Neural progenitor cell (in vitro differentiated cells): ENCODE data around the gene VSX1. TPM values are rescaled to one million over a fixed set of nuclear protein-coding genes. Genes with fewer than 3 reads are reported as not detected.

Experiments
- DNase-seq: peaks from one replicate; pipeline ENCODE4 v3.0.0-alpha.2; 2016; ENCODE audit warnings: low spot score
- H2AFZ ChIP-seq: fragments of 200-600 bp; sonication (generic); replicated peaks from 2 replicates; pipeline ENCODE4 v1.6.1; 2016; ENCODE audit warnings: antibody characterized with exemption
- H3F3A ChIP-seq: fragments of 200-600 bp; sonication (generic); 2 replicates; pipeline ENCODE4 v1.6.1; 2016; ENCODE audit warnings: antibody characterized with exemption, low read depth
- H3K27ac ChIP-seq: fragments of 200-600 bp; sonication (generic); 2 replicates; pipeline ENCODE4 v1.5.1; 2016; ENCODE audit warnings: mild to moderate bottlenecking
- H3K27me3 ChIP-seq: fragments of 200-600 bp; sonication (generic); 2 replicates; pipeline ENCODE4 v1.6.1; 2016; ENCODE audit warnings: mild to moderate bottlenecking, moderate library complexity
- H3K36me3 ChIP-seq: fragments of 200-600 bp; sonication (generic); 2 replicates; pipeline ENCODE4 v1.5.1; 2016
- H3K4me1 ChIP-seq: fragments of 200-600 bp; sonication (generic); 2 replicates; pipeline ENCODE4 v1.6.1; 2016; ENCODE audit warnings: mixed run types
- H3K4me2 ChIP-seq: fragments of 200-600 bp; sonication (generic); 2 replicates; pipeline ENCODE4 v1.6.1; 2016
- H3K4me3 ChIP-seq: fragments of 200-600 bp; sonication (generic); 2 replicates; pipeline ENCODE4 v1.5.1; 2016
- H3K79me2 ChIP-seq: fragments of 200-600 bp; sonication (generic); 2 replicates; pipeline ENCODE4 v1.6.1; 2016; ENCODE audit warnings: low read depth
- H3K9ac ChIP-seq: fragments of 200-600 bp; sonication (generic); 2 replicates; pipeline ENCODE4 v1.6.1; 2016
- H3K9me3 ChIP-seq: fragments of 200-600 bp; sonication (generic); 2 replicates; pipeline ENCODE4 v1.5.1; 2016; ENCODE audit warnings: low read depth
- H4K20me1 ChIP-seq: fragments of 200-600 bp; sonication (generic); 2 replicates; pipeline ENCODE4 v1.6.1; 2016; ENCODE audit warnings: low read depth
- H3K27ac Mint-ChIP-seq: 3 replicates; pipeline ENCODE4 v1.8.0; 2021; ENCODE audit warnings: mixed read lengths
- H3K27me3 Mint-ChIP-seq: 2 replicates; pipeline ENCODE4 v1.8.0; 2022; ENCODE audit warnings: low read depth, mild to moderate bottlenecking, inconsistent platforms, moderate library complexity, mixed read lengths; ENCODE audit not compliant: insufficient read depth
- H3K36me3 Mint-ChIP-seq: 3 replicates; pipeline ENCODE4 v1.8.0; 2021; ENCODE audit warnings: mixed read lengths
- H3K4me1 Mint-ChIP-seq: 3 replicates; pipeline ENCODE4 v1.8.0; 2021; ENCODE audit warnings: mixed read lengths
- H3K4me3 Mint-ChIP-seq: 3 replicates; pipeline ENCODE4 v1.8.0; 2021; ENCODE audit warnings: mild to moderate bottlenecking, moderate library complexity, mixed read lengths
- H3K9me3 Mint-ChIP-seq: 3 replicates; pipeline ENCODE4 v1.8.0; 2020; ENCODE audit warnings: mixed read lengths
- EZH2 ChIP-seq: fragments of 200-600 bp; sonication (generic); IDR thresholded peaks from 2 replicates; pipeline ENCODE4 v1.6.1; 2017; ENCODE audit warnings: antibody characterized with exemption, mild to moderate bottlenecking, moderate library complexity
- EZH2phosphoT487 ChIP-seq: fragments of 200-600 bp; sonication (generic); IDR thresholded peaks from 2 replicates; pipeline ENCODE4 v1.6.1; 2017; ENCODE audit warnings: antibody characterized with exemption
- total RNA-seq: library from RNA; depleted of rRNA; stranded (reverse); fragments of >200 nt; gene quantifications from 2 replicates; pipeline ENCODE4 v1.2.3, GENCODE V29; 2015; ENCODE audit warnings: low replicate concordance
- TF ChIP-seq, protein P1 (sequence below): fragments of 200-600 bp; sonication (generic); IDR thresholded peaks from 2 replicates; pipeline ENCODE4 v1.5.1; 2017; ENCODE audit warnings: antibody characterized with exemption, mild to moderate bottlenecking

The VSX1 gene
- total RNA-seq, 1 donor from 2014 or later: not detected

GRCh38 chr20:25079171-25079570, 2.8 kb downstream of the VSX1 start:
- Histone ChIP-seq H3K36me3 (no peaks in the 10 kb centered on the region), H4K20me1 (peaks cover 54% of the 10 kb centered on the region), H2AFZ (no peak overlapping the region), H3K4me1 (peaks cover 10% of the 10 kb centered on the region), H3K9me3 (no peaks in the 10 kb centered on the region), H3K27me3 (peaks cover 100% of the 10 kb centered on the region), H3F3A (peaks cover 19% of the 10 kb centered on the region), H3K27ac (no peak overlapping the region), H3K4me3 (no peak overlapping the region), H3K9ac (no peak overlapping the region), H3K79me2 (no peaks in the 10 kb centered on the region), H3K4me2 (no peak overlapping the region)
- Mint-ChIP-seq H3K27me3 (peaks cover 64% of the 10 kb centered on the region), H3K36me3 (no peaks in the 10 kb centered on the region), H3K4me3 (no peak overlapping the region), H3K27ac (no peak overlapping the region), H3K4me1 (peaks cover 11% of the 10 kb centered on the region), H3K9me3 (peaks cover 7% of the 10 kb centered on the region)
- DNase-seq: no peak
- TF ChIP-seq EZH2 (no peak), EZH2phosphoT487 (no peak)
- TF ChIP-seq, protein P1, sequence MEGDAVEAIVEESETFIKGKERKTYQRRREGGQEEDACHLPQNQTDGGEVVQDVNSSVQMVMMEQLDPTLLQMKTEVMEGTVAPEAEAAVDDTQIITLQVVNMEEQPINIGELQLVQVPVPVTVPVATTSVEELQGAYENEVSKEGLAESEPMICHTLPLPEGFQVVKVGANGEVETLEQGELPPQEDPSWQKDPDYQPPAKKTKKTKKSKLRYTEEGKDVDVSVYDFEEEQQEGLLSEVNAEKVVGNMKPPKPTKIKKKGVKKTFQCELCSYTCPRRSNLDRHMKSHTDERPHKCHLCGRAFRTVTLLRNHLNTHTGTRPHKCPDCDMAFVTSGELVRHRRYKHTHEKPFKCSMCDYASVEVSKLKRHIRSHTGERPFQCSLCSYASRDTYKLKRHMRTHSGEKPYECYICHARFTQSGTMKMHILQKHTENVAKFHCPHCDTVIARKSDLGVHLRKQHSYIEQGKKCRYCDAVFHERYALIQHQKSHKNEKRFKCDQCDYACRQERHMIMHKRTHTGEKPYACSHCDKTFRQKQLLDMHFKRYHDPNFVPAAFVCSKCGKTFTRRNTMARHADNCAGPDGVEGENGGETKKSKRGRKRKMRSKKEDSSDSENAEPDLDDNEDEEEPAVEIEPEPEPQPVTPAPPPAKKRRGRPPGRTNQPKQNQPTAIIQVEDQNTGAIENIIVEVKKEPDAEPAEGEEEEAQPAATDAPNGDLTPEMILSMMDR: no peak

- Mint-ChIP-seq H3K4me1 (peaks cover 8% of the 10 kb centered on the region), H3K27ac (no peak overlapping the region), H3K4me3 (no peak overlapping the region), H3K27me3 (peaks cover 59% of the 10 kb centered on the region), H3K36me3 (no peaks in the 10 kb centered on the region), H3K9me3 (peaks cover 5% of the 10 kb centered on the region)
- no peak for DNase-seq
- H3K4me1 ChIP-seq: peaks cover 5% of the 10 kb centered on the region
- no peak overlapping the region for H3K27ac ChIP-seq
- TF ChIP-seq, protein P1: no peak
- no peak for TF ChIP-seq EZH2
- no peak for TF ChIP-seq EZH2phosphoT487
- H2AFZ ChIP-seq: no peak overlapping the region
- H3K36me3 ChIP-seq: no peaks in the 10 kb centered on the region
- H3K79me2 ChIP-seq: no peaks in the 10 kb centered on the region
- no peaks in the 10 kb centered on the region for H3K9me3 ChIP-seq
- peaks cover 100% of the 10 kb centered on the region for H3K27me3 ChIP-seq
- peaks cover 49% of the 10 kb centered on the region for H4K20me1 ChIP-seq
- H3F3A ChIP-seq: peaks cover 14% of the 10 kb centered on the region
- no peak overlapping the region for H3K9ac ChIP-seq
- no peak overlapping the region for H3K4me2 ChIP-seq
- H3K4me3 ChIP-seq: no peak overlapping the region
Observed at GRCh38 chr20:25078662-25079061, 3.3 kb downstream of the VSX1 start.

DNA sequence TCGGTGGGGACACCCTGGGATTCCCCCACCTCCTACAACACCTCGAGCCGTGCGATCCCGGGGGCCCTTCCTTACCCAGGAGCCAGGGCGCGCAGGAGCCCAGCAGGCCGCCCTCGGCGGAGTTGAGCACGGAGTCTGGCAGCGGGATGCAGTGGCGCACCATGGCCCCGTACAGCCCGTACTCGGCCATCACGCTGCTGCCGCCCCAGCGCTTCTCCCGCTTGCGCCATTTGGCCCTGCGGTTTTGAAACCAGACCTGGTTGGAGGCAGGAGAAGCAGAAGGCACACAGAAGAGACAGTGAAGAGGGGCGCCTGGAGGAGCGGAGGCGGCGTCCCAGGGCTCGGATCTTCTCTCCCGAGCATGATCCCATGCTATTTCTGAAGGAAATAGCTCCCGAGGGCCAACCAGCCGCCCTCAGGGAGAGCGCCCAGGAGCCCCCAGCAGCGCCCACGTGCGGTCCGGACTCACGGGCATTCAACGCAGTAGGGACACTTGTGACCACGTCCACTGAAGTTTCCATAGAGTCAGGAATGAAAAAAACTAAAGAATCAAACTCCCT, 4.3 kb downstream of the VSX1 start:
- Histone ChIP-seq H3F3A (peaks cover 4% of the 10 kb centered on the region), H3K9ac (no peak overlapping the region), H3K79me2 (no peaks in the 10 kb centered on the region), H2AFZ (no peak overlapping the region), H4K20me1 (peaks cover 40% of the 10 kb centered on the region), H3K27ac (no peak overlapping the region), H3K4me3 (peak overlapping the region; percentile 27), H3K36me3 (no peaks in the 10 kb centered on the region), H3K4me2 (peak overlapping the region; percentile 46), H3K9me3 (no peaks in the 10 kb centered on the region), H3K27me3 (peaks cover 99% of the 10 kb centered on the region), H3K4me1 (peaks cover 5% of the 10 kb centered on the region)
- TF ChIP-seq EZH2phosphoT487 (no peak), EZH2 (peak; percentile 79)
- TF ChIP-seq, protein P1: no peak
- Mint-ChIP-seq H3K27ac (no peak overlapping the region), H3K4me1 (peaks cover 5% of the 10 kb centered on the region), H3K9me3 (peaks cover 5% of the 10 kb centered on the region), H3K27me3 (peaks cover 50% of the 10 kb centered on the region), H3K4me3 (no peak overlapping the region), H3K36me3 (no peaks in the 10 kb centered on the region)
- DNase-seq: peak; percentile 57
